Vagina (tissue), 2 donors: Measurements from ENCODE around the gene QRICH2.

Experiments used
- CTCF ChIP-seq, 3 experiments: fragments of 450-650 bp in 2 of 3; fragments of 200-600 bp in 1 of 3; sonication (generic) in 1 of 3; IDR thresholded peaks; one replicate each; pipeline ENCODE4 v1.5.1; 2017 to 2019; ENCODE audit warnings: antibody characterized with exemption in 3 of 3, mild to moderate bottlenecking in 2 of 3, moderate library complexity in 2 of 3
- POLR2A ChIP-seq, 2 donors: fragments of 450-650 bp; IDR thresholded peaks; one replicate each; pipeline ENCODE4 v1.6.1; 2017; ENCODE audit warnings: antibody characterized with exemption in 2 of 2, mild to moderate bottlenecking in 2 of 2, moderate library complexity in 2 of 2
- POLR2AphosphoS5 ChIP-seq, 2 donors: sonication (generic); formaldehyde crosslinking; IDR thresholded peaks; one replicate each; pipeline ENCODE4 v1.9.0; 2017; ENCODE audit warnings: antibody characterized with exemption in 2 of 2, mild to moderate bottlenecking in 2 of 2, low read depth in 1 of 2; ENCODE audit not compliant: insufficient read depth in 1 of 2

GRCh38 chr17:76354747-76355310, 46.8 kb upstream of the QRICH2 start:
- TF ChIP-seq CTCF (IDR thresholded peaks at IDR 0.05) (no peak), POLR2AphosphoS5 (IDR thresholded peaks at IDR 0.05; ENCODE audit: insufficient read depth in 1 of 2, low read depth in 1 of 2) (no peak), POLR2A (IDR thresholded peaks at IDR 0.05) (no peak)
